HepG2 (cell line): ENCODE results near the gene ZER1. TPM values are rescaled to one million over a fixed set of nuclear protein-coding genes. Genes with fewer than 3 reads are reported as not detected.

Experiments
- CAMTA2 ChIP-seq: sonication (generic); formaldehyde crosslinking; IDR thresholded peaks from 2 replicates; pipeline ENCODE4 v1.4.0; 2020; ENCODE audit warnings: mild to moderate bottlenecking, missing genetic modification reagents, borderline replicate concordance
- CENPT ChIP-seq: sonication (generic); formaldehyde crosslinking; IDR thresholded peaks from 2 replicates; pipeline ENCODE4 v1.8.0; 2022; ENCODE audit warnings: low read depth, mild to moderate bottlenecking, moderate library complexity, missing genetic modification reagents
- FOSL1 ChIP-seq: sonication (generic); formaldehyde crosslinking; IDR thresholded peaks from 2 replicates; pipeline ENCODE4 v1.9.0; 2021; ENCODE audit warnings: missing genetic modification reagents, borderline replicate concordance
- GZF1 ChIP-seq: sonication (generic); formaldehyde crosslinking; IDR thresholded peaks from 2 replicates; pipeline ENCODE4 v1.5.1; 2020; ENCODE audit warnings: mild to moderate bottlenecking, missing genetic modification reagents
- IKZF4 ChIP-seq: sonication (generic); formaldehyde crosslinking; IDR thresholded peaks from 2 replicates; pipeline ENCODE4 v1.5.1; 2020; ENCODE audit warnings: borderline replicate concordance, mild to moderate bottlenecking, low read depth, missing genetic modification reagents; ENCODE audit errors: not compliant biosample characterization
- PHF8 ChIP-seq: sonication (generic); formaldehyde crosslinking; IDR thresholded peaks from 2 replicates; pipeline ENCODE4 v1.5.0; 2020; ENCODE audit warnings: missing genetic modification reagents
- RFXANK ChIP-seq: IDR thresholded peaks from 2 replicates; pipeline ENCODE4 v1.6.1; 2016
- SRSF9 ChIP-seq: fragments of 200-400 bp; formaldehyde crosslinking; IDR thresholded peaks from 2 replicates; pipeline ENCODE4 v1.6.1; 2018; ENCODE audit warnings: borderline replicate concordance, mild to moderate bottlenecking, low read depth, low read length; ENCODE audit not compliant: insufficient read depth, poor library complexity, severe bottlenecking
- TOE1 ChIP-seq: sonication (generic); formaldehyde crosslinking; IDR thresholded peaks from 2 replicates; pipeline ENCODE4 v1.4.0; 2020; ENCODE audit warnings: mild to moderate bottlenecking, missing genetic modification reagents
- TSC22D2 ChIP-seq: sonication (generic); formaldehyde crosslinking; IDR thresholded peaks from 2 replicates; pipeline ENCODE4 v1.5.1; 2020; ENCODE audit warnings: missing genetic modification reagents, mild to moderate bottlenecking, borderline replicate concordance
- ZNF331 ChIP-seq: sonication (generic); formaldehyde crosslinking; IDR thresholded peaks from 2 replicates; pipeline ENCODE4 v1.4.0; 2020; ENCODE audit warnings: missing genetic modification reagents
- ZNF383 ChIP-seq: sonication (generic); formaldehyde crosslinking; IDR thresholded peaks from 2 replicates; pipeline ENCODE4 v1.4.0; 2020; ENCODE audit warnings: missing genetic modification reagents, mild to moderate bottlenecking, borderline replicate concordance
- ZNF550 ChIP-seq: sonication (generic); formaldehyde crosslinking; IDR thresholded peaks from 2 replicates; pipeline ENCODE4 v1.4.0; 2020; ENCODE audit warnings: mild to moderate bottlenecking, missing genetic modification reagents, borderline replicate concordance
- polyA plus RNA-seq, 8 experiments: library from polyadenylated mRNA; depleted of rRNA in 3 of 8; stranded (reverse) in 7 of 8; unstranded in 1 of 8; fragments of >200 nt; fragmentation: Illumina TruSeq in 4 of 8; extraction: Trizol in 4 of 8; gene quantifications; 2 replicates each; pipeline versions ENCODE4 v1.2.1 to v1.2.3, GENCODE V29; 2011 to 2016; ENCODE audit warnings: low read depth in 4 of 8, missing spikeins in 1 of 8, mixed read lengths in 1 of 8; ENCODE audit not compliant: insufficient read depth in 1 of 8
- total RNA-seq, 5 experiments: library from RNA; depleted of rRNA; stranded (reverse); fragments of >200 nt; fragmentation: Illumina TruSeq; extraction: Trizol; gene quantifications; 2 replicates each; pipeline ENCODE4 v1.2.3, GENCODE V29; 2016; ENCODE audit warnings: low read depth in 1 of 5
- TF ChIP-seq, protein P1 (sequence below), 2 experiments: IDR thresholded peaks; 2 replicates each; pipeline ENCODE4 v1.6.1; 2011 to 2012; ENCODE audit warnings: low read length in 2 of 2, borderline replicate concordance in 1 of 2, low read depth in 1 of 2, mild to moderate bottlenecking in 1 of 2, moderate library complexity in 1 of 2
- TF ChIP-seq, protein P2 (sequence below), 2 experiments: sonication (generic) in 1 of 2; formaldehyde crosslinking in 1 of 2; IDR thresholded peaks; 2 replicates each; pipeline versions ENCODE4 v1.4.0 to v1.6.1; 2018 to 2020; ENCODE audit warnings: missing genetic modification reagents in 2 of 2, borderline replicate concordance in 1 of 2, low read depth in 1 of 2, mild to moderate bottlenecking in 1 of 2, missing biosample characterization in 1 of 2
- TF ChIP-seq, protein P3 (sequence below): sonication (generic); formaldehyde crosslinking; IDR thresholded peaks from 2 replicates; pipeline ENCODE4 v1.8.0; 2022; ENCODE audit warnings: low read depth, missing genetic modification reagents
- TF ChIP-seq, protein P4 (sequence below): fragments of 450-650 bp; IDR thresholded peaks from 2 replicates; pipeline ENCODE4 v1.6.1; 2016

Gene ZER1
- total and polyA plus RNA-seq, 2 of the 13 experiments (the other 11 are each of a cell fraction or from before 2014, with no cell fraction given): 7.7 to 40.0 TPM

DNA sequence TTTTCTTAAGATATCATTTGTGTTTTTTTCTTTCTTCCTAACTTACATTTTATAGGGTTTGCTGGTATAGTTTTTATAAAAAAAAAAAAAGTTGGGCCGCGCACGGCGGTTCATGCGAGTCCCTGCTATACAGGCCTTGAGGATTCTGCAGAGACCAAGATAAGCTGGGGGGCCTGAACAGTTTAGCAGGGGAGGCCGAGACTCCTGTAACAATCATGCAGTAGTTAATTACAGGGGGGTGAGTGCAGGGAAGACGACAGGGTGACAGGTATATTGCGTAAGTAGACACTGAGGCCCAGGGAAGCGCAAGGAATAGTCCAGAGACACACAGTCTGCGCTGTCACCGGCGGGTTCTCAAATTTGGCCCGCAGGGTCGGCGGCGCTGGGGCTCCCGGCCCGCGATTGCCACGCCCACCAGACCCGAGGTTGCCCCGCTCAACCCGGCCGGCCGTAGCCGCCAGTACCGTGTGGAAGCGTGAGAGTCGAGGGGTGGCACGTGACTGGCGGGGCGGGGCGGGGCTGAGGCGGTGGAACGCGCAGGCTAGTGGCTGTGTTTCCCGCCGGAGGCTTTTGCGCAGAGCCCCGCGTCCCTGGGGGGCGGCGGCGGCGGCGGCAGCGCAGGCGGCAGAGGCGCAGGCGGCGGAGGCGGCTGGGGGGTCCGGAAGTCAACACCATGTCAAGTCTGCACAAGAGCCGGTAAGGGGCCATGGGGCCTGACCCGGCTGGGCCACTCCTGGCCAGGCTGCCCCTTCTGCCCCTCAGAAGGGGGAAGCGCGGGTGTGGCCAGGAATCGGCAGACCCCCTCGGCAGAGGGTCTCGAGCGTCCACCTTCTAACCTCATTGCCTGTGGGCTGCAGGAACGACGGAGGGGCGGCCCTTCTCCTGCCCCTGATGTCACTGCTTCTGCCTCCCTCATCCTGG is 15.2 kb upstream of the ZER1 start, which contains the start of gene TBC1D13 (continued):
- TF ChIP-seq, protein P1, sequence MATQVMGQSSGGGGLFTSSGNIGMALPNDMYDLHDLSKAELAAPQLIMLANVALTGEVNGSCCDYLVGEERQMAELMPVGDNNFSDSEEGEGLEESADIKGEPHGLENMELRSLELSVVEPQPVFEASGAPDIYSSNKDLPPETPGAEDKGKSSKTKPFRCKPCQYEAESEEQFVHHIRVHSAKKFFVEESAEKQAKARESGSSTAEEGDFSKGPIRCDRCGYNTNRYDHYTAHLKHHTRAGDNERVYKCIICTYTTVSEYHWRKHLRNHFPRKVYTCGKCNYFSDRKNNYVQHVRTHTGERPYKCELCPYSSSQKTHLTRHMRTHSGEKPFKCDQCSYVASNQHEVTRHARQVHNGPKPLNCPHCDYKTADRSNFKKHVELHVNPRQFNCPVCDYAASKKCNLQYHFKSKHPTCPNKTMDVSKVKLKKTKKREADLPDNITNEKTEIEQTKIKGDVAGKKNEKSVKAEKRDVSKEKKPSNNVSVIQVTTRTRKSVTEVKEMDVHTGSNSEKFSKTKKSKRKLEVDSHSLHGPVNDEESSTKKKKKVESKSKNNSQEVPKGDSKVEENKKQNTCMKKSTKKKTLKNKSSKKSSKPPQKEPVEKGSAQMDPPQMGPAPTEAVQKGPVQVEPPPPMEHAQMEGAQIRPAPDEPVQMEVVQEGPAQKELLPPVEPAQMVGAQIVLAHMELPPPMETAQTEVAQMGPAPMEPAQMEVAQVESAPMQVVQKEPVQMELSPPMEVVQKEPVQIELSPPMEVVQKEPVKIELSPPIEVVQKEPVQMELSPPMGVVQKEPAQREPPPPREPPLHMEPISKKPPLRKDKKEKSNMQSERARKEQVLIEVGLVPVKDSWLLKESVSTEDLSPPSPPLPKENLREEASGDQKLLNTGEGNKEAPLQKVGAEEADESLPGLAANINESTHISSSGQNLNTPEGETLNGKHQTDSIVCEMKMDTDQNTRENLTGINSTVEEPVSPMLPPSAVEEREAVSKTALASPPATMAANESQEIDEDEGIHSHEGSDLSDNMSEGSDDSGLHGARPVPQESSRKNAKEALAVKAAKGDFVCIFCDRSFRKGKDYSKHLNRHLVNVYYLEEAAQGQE (IDR thresholded peaks at IDR 0.05; ENCODE audit: borderline replicate concordance in 1 of 2, low read depth in 1 of 2, low read length in 2 of 2): peak in 1 of 2 experiments; percentile 21; a peak in 1 of 4 replicates
- TF ChIP-seq, protein P2, sequence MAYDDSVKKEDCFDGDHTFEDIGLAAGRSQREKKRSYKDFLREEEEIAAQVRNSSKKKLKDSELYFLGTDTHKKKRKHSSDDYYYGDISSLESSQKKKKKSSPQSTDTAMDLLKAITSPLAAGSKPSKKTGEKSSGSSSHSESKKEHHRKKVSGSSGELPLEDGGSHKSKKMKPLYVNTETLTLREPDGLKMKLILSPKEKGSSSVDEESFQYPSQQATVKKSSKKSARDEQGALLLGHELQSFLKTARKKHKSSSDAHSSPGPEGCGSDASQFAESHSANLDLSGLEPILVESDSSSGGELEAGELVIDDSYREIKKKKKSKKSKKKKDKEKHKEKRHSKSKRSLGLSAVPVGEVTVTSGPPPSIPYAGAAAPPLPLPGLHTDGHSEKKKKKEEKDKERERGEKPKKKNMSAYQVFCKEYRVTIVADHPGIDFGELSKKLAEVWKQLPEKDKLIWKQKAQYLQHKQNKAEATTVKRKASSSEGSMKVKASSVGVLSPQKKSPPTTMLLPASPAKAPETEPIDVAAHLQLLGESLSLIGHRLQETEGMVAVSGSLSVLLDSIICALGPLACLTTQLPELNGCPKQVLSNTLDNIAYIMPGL (CRISPR knock-in tag; IDR thresholded peaks at IDR 0.05; ENCODE audit: borderline replicate concordance in 1 of 2, low read depth in 1 of 2): peak; percentile 77 to 91
- TF ChIP-seq RFXANK (CRISPR knock-in tag) (peak; percentile 72; the same call in 1 of the 2 replicates), ZNF383 (CRISPR knock-in tag) (no peak), SRSF9 (no peak), IKZF4 (peak; percentile 91), FOSL1 (CRISPR knock-in tag) (peak; percentile 39; the same call in 1 of the 2 replicates), TOE1 (CRISPR knock-in tag) (peak; percentile 74; the same call in 1 of the 2 replicates), ZNF550 (CRISPR knock-in tag) (0 out of 2 replicates have a peak, but pooled peaks have one; percentile 50), ZNF331 (peak; percentile 91), CENPT (peak; percentile 76; the same call in 1 of the 2 replicates), PHF8 (CRISPR knock-in tag) (peak; percentile 71), CAMTA2 (CRISPR knock-in tag) (0 out of 2 replicates have a peak, but pooled peaks have one; percentile 86), GZF1 (CRISPR knock-in tag) (peak; percentile 92; the same call in 1 of the 2 replicates), TSC22D2 (CRISPR knock-in tag) (peak; percentile 81; the same call in 1 of the 2 replicates)
- TF ChIP-seq, protein P3, sequence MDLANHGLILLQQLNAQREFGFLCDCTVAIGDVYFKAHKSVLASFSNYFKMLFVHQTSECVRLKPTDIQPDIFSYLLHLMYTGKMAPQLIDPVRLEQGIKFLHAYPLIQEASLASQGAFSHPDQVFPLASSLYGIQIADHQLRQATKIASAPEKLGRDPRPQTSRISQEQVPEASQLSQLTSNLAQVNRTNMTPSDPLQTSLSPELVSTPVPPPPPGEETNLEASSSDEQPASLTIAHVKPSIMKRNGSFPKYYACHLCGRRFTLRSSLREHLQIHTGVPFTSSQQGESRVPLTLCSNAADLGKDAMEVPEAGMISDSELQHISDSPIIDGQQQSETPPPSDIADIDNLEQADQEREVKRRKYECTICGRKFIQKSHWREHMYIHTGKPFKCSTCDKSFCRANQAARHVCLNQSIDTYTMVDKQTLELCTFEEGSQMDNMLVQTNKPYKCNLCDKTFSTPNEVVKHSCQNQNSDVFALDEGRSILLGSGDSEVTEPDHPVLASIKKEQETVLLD (CRISPR knock-in tag): peak; percentile 99
- TF ChIP-seq, protein P4, sequence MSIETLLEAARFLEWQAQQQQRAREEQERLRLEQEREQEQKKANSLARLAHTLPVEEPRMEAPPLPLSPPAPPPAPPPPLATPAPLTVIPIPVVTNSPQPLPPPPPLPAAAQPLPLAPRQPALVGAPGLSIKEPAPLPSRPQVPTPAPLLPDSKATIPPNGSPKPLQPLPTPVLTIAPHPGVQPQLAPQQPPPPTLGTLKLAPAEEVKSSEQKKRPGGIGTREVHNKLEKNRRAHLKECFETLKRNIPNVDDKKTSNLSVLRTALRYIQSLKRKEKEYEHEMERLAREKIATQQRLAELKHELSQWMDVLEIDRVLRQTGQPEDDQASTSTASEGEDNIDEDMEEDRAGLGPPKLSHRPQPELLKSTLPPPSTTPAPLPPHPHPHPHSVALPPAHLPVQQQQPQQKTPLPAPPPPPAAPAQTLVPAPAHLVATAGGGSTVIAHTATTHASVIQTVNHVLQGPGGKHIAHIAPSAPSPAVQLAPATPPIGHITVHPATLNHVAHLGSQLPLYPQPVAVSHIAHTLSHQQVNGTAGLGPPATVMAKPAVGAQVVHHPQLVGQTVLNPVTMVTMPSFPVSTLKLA: peak; percentile 72
